Colonic mucosa (tissue), 4 donors: ENCODE data around the gene THAP10. TPM values are rescaled to one million over a fixed set of nuclear protein-coding genes. Genes with fewer than 3 reads are reported as not detected.
A peak's percentile ranks its signal among the peaks of the same experiment; 100 is the strongest.

Source experiments
- DNase-seq: peaks from one replicate; pipeline ENCODE4 v3.0.0-alpha.2; 2020
- H3K27ac ChIP-seq: fragments of 200-600 bp; one replicate; pipeline ENCODE4 v1.8.0; 2021
- H3K27me3 ChIP-seq: fragments of 200-600 bp; one replicate; pipeline ENCODE4 v1.8.0; 2021
- H3K36me3 ChIP-seq: fragments of 200-600 bp; one replicate; pipeline ENCODE4 v1.8.0; 2021
- H3K4me1 ChIP-seq: fragments of 200-600 bp; one replicate; pipeline ENCODE4 v1.8.0; 2021; ENCODE audit warnings: mild to moderate bottlenecking
- H3K4me3 ChIP-seq: fragments of 200-600 bp; one replicate; pipeline ENCODE4 v1.8.0; 2021
- H3K9ac ChIP-seq, 2 donors: one replicate each; pipeline ENCODE4 v1.7.0; 2013; ENCODE audit warnings: control low read depth in 2 of 2, low read depth in 2 of 2, low read length in 2 of 2
- H3K9me3 ChIP-seq: fragments of 200-600 bp; one replicate; pipeline ENCODE4 v1.8.0; 2021
- CTCF ChIP-seq: fragments of 200-600 bp; IDR thresholded peaks from one replicate; pipeline ENCODE4 v1.8.0; 2022; ENCODE audit warnings: antibody characterized with exemption, mild to moderate bottlenecking
- intact Hi-C: fragments of 100-400 bp; cut with DNase I; formaldehyde crosslinking; loops from one replicate; pipeline ENCODE4 v1.14.1; 2022
- total RNA-seq, 2 donors: library from RNA; stranded (reverse); fragmentation: NEBNext Ultra II Directional in 1 of 2; extraction: Animal tissue kit (Norgen Biotek cat#: 25700) in 1 of 2; gene quantifications; one replicate each; pipeline ENCODE4 v1.2.1, GENCODE V29; 2021
- donor health status: healthy.
- donor health status: DM: no; HTN: no; CAD: no.
- donor health status: DM: no; HTN: no; CAD: no.

THAP10 gene
- total RNA-seq, 2 donors from 2014 or later = 2.3 to 5.0 TPM

- intact Hi-C loops = no loop called here
- H3K27ac ChIP-seq = peak overlapping the region; percentile 17
- no peak overlapping the region for H3K9ac ChIP-seq
- no peaks in the 10 kb centered on the region for H3K36me3 ChIP-seq
- no peak for TF ChIP-seq CTCF
- H3K4me3 ChIP-seq = no peak overlapping the region
- no peaks in the 10 kb centered on the region for H3K27me3 ChIP-seq
- H3K9me3 ChIP-seq = no peaks in the 10 kb centered on the region
- DNase-seq = peak; percentile 31
- H3K4me1 ChIP-seq = no peaks in the 10 kb centered on the region
Measured at GRCh38 chr15:70902107-70902506, 9.9 kb upstream of the THAP10 start.

- no peaks in the 10 kb centered on the region for H3K9me3 ChIP-seq
- peak; percentile 26 for TF ChIP-seq CTCF
- no peak for DNase-seq
- peak overlapping the region; percentile 38 to 68 for H3K9ac ChIP-seq
- H3K27me3 ChIP-seq = no peaks in the 10 kb centered on the region
- peak overlapping the region; percentile 71 for H3K27ac ChIP-seq
- intact Hi-C loops = no loop called here
- H3K36me3 ChIP-seq = no peaks in the 10 kb centered on the region
- H3K4me1 ChIP-seq = no peaks in the 10 kb centered on the region
- H3K4me3 ChIP-seq = peak overlapping the region; percentile 73
Measured at GRCh38 chr15:70892912-70893560, 803 bp upstream of the THAP10 start.

GRCh38 chr15:70882361-70882760 lies 9.9 kb downstream of the THAP10 start:
- Histone ChIP-seq H3K27ac (no peak overlapping the region), H3K4me3 (no peak overlapping the region), H3K9ac (no peak overlapping the region), H3K4me1 (no peaks in the 10 kb centered on the region), H3K27me3 (no peaks in the 10 kb centered on the region), H3K36me3 (no peaks in the 10 kb centered on the region), H3K9me3 (no peaks in the 10 kb centered on the region)
- TF ChIP-seq CTCF = no peak
- intact Hi-C loops = no loop called here
- DNase-seq = no peak

- Histone ChIP-seq H3K9me3 (no peaks in the 10 kb centered on the region), H3K27me3 (no peaks in the 10 kb centered on the region), H3K4me3 (no peak overlapping the region), H3K9ac (no peak overlapping the region), H3K27ac (no peak overlapping the region), H3K4me1 (no peaks in the 10 kb centered on the region), H3K36me3 (no peaks in the 10 kb centered on the region)
- DNase-seq = no peak
- no peak for TF ChIP-seq CTCF
- intact Hi-C loops = no loop called here
Measured at GRCh38 chr15:70880781-70881180, 11.5 kb downstream of the THAP10 start.

- no peak for DNase-seq
- TF ChIP-seq CTCF = no peak
- intact Hi-C loops = no loop called here
- H3K36me3 ChIP-seq = no peaks in the 10 kb centered on the region
- no peak overlapping the region for H3K27ac ChIP-seq
- H3K9me3 ChIP-seq = no peaks in the 10 kb centered on the region
- no peaks in the 10 kb centered on the region for H3K27me3 ChIP-seq
- no peak overlapping the region for H3K9ac ChIP-seq
- no peak overlapping the region for H3K4me3 ChIP-seq
- no peaks in the 10 kb centered on the region for H3K4me1 ChIP-seq
Measured at GRCh38 chr15:70879401-70879800, 12.8 kb downstream of the THAP10 start.
